ENCODE measurements around the gene ALPK3. TPM values are rescaled to one million over a fixed set of nuclear protein-coding genes. Genes with fewer than 3 reads are reported as not detected.

Gene ALPK3
- total and polyA plus RNA-seq, 7 experiments from 2014 or later: 0.02 to 0.30 (median 0.19) TPM; not detected in 1

GRCh38 chr15:84846269-84846668 is 29.1 kb downstream of the ALPK3 start:
- Histone ChIP-seq H3K27me3 (ENCODE audit: control insufficient read depth in 2 of 2, insufficient read depth in 2 of 2, low read length in 2 of 2) (no peaks in the 10 kb centered on the region), H3K27ac (ENCODE audit: low read depth, low read length) (no peak overlapping the region), H3K4me3 (ENCODE audit: low read length) (no peak overlapping the region), H3K9me3 (ENCODE audit: control insufficient read depth in 2 of 3, low read length in 3 of 3) (peaks cover 0 to 8% (median 0%) of the 10 kb centered on the region in 3 experiments), H3K4me1 (ENCODE audit: control insufficient read depth in 2 of 2, insufficient read depth in 2 of 2, low read length in 2 of 2) (no peaks in the 10 kb centered on the region), H3K36me3 (ENCODE audit: control insufficient read depth in 2 of 3, insufficient read depth in 3 of 3, low read length in 3 of 3) (no peaks in the 10 kb centered on the region)
- intact Hi-C loops (cut with micrococcal nuclease): loop anchor here in 1 of 2 donors (5.0 kb wide), 1 partner anchor 81 kb away; no protein-coding TSS in a partner anchor
- no peak for DNase-seq
- H3K4me1 Mint-ChIP-seq: peaks cover 0 to 2% (median 0%) of the 10 kb centered on the region in 7 donors
- ATAC-seq: no peak
- peaks cover 4 to 30% (median 13%) of the 10 kb centered on the region in 11 donors for H3K9me3 Mint-ChIP-seq
- peaks cover 0 to 4% (median 0%) of the 10 kb centered on the region in 5 donors for H3K27me3 Mint-ChIP-seq
- H3K4me3 Mint-ChIP-seq: no peak overlapping the region
- CTCF ChIA-PET: no interaction called here
- POLR2A ChIA-PET: no interaction called here
- peak overlapping the region in 1 of 9 donors; percentile 30 for H3K27ac Mint-ChIP-seq
- peaks cover 5 to 11% (median 7%) of the 10 kb centered on the region in 5 donors for H3K36me3 Mint-ChIP-seq

GRCh38 chr15:84847382-84847781 is 30.2 kb downstream of the ALPK3 start:
- Mint-ChIP-seq H3K36me3 (peaks cover 5 to 11% (median 7%) of the 10 kb centered on the region in 5 donors), H3K4me3 (no peak overlapping the region), H3K27me3 (no peaks in the 10 kb centered on the region), H3K27ac (no peak overlapping the region), H3K9me3 (peaks cover 4 to 30% (median 13%) of the 10 kb centered on the region in 11 donors), H3K4me1 (peaks cover 0 to 2% (median 0%) of the 10 kb centered on the region in 7 donors)
- no peak overlapping the region for H3K27ac ChIP-seq (ENCODE audit: low read depth, low read length)
- no peaks in the 10 kb centered on the region for H3K4me1 ChIP-seq (ENCODE audit: control insufficient read depth in 2 of 2, insufficient read depth in 2 of 2, low read length in 2 of 2)
- H3K4me3 ChIP-seq (ENCODE audit: low read length): no peak overlapping the region
- DNase-seq (no peak), ATAC-seq (no peak)
- H3K27me3 ChIP-seq (ENCODE audit: control insufficient read depth in 2 of 2, insufficient read depth in 2 of 2, low read length in 2 of 2): no peaks in the 10 kb centered on the region
- no peaks in the 10 kb centered on the region for H3K36me3 ChIP-seq (ENCODE audit: control insufficient read depth in 2 of 3, insufficient read depth in 3 of 3, low read length in 3 of 3)
- intact Hi-C loops (cut with micrococcal nuclease): loop anchor here in 1 of 2 donors (5.0 kb wide), 1 partner anchor 80 kb away; no protein-coding TSS in a partner anchor
- peaks cover 0 to 8% (median 0%) of the 10 kb centered on the region in 3 experiments for H3K9me3 ChIP-seq (ENCODE audit: control insufficient read depth in 2 of 3, low read length in 3 of 3)
- CTCF ChIA-PET: no interaction called here
- POLR2A ChIA-PET: no interaction called here

GRCh38 chr15:84852212-84852611 is 35.1 kb downstream of the ALPK3 start:
- H3K4me3 ChIP-seq (ENCODE audit: low read length): no peak overlapping the region
- H3K27ac ChIP-seq (ENCODE audit: low read depth, low read length): no peak overlapping the region
- no peaks in the 10 kb centered on the region for H3K27me3 ChIP-seq (ENCODE audit: control insufficient read depth in 2 of 2, insufficient read depth in 2 of 2, low read length in 2 of 2)
- no peak for DNase-seq
- intact Hi-C loops (cut with micrococcal nuclease): no loop called here
- ATAC-seq: no peak
- ChIA-PET CTCF (no interaction called here), POLR2A (no interaction called here)
- no peaks in the 10 kb centered on the region for H3K36me3 ChIP-seq (ENCODE audit: control insufficient read depth in 2 of 3, insufficient read depth in 3 of 3, low read length in 3 of 3)
- no peaks in the 10 kb centered on the region for H3K4me1 ChIP-seq (ENCODE audit: control insufficient read depth in 2 of 2, insufficient read depth in 2 of 2, low read length in 2 of 2)
- Mint-ChIP-seq H3K9me3 (peaks cover under 1 to 14% (median 6%) of the 10 kb centered on the region in 11 donors), H3K4me1 (peaks cover 0 to 2% (median 0%) of the 10 kb centered on the region in 7 donors), H3K36me3 (peaks cover under 1 to 4% (median under 1%) of the 10 kb centered on the region in 5 donors), H3K27me3 (no peaks in the 10 kb centered on the region), H3K27ac (no peak overlapping the region), H3K4me3 (no peak overlapping the region)
- H3K9me3 ChIP-seq (ENCODE audit: control insufficient read depth in 2 of 3, low read length in 3 of 3): peaks cover 0 to 2% (median 0%) of the 10 kb centered on the region in 3 experiments

GRCh38 chr15:84855136-84855535 is 38.0 kb downstream of the ALPK3 start:
- Histone ChIP-seq H3K4me3 (ENCODE audit: low read length) (no peak overlapping the region), H3K4me1 (ENCODE audit: control insufficient read depth in 2 of 2, insufficient read depth in 2 of 2, low read length in 2 of 2) (no peaks in the 10 kb centered on the region), H3K27me3 (ENCODE audit: control insufficient read depth in 2 of 2, insufficient read depth in 2 of 2, low read length in 2 of 2) (no peaks in the 10 kb centered on the region), H3K9me3 (ENCODE audit: control insufficient read depth in 2 of 3, low read length in 3 of 3) (no peaks in the 10 kb centered on the region), H3K27ac (ENCODE audit: low read depth, low read length) (no peak overlapping the region), H3K36me3 (ENCODE audit: control insufficient read depth in 2 of 3, insufficient read depth in 3 of 3, low read length in 3 of 3) (no peaks in the 10 kb centered on the region)
- DNase-seq (no peak), ATAC-seq (no peak)
- intact Hi-C loops (cut with micrococcal nuclease): no loop called here
- ChIA-PET POLR2A (no interaction called here), CTCF (no interaction called here)
- Mint-ChIP-seq H3K9me3 (peaks cover 0 to 1% (median 0%) of the 10 kb centered on the region in 11 donors), H3K4me3 (no peak overlapping the region), H3K4me1 (peaks cover 0 to 2% (median 0%) of the 10 kb centered on the region in 7 donors), H3K27ac (no peak overlapping the region), H3K27me3 (no peaks in the 10 kb centered on the region), H3K36me3 (no peaks in the 10 kb centered on the region)

- POLR2A ChIA-PET: no interaction called here
- peaks cover 0 to 2% (median 0%) of the 10 kb centered on the region in 7 donors for H3K4me1 Mint-ChIP-seq
- intact Hi-C loops (cut with micrococcal nuclease): no loop called here
Observed at GRCh38 chr15:84855765-84856164, 38.6 kb downstream of the ALPK3 start.

GRCh38 chr15:84856731-84857417 is 39.7 kb downstream of the ALPK3 start:
- ChIA-PET CTCF (interaction anchor here (0.9 kb wide), 1 partner anchor 97 kb away, joined by 3 read pairs; no protein-coding TSS in a partner anchor), POLR2A (no interaction called here)

More at GRCh38 chr15:84855765-84856164, 38.6 kb downstream of the ALPK3 start:
- Histone ChIP-seq H3K27ac (ENCODE audit: low read depth, low read length) (no peak overlapping the region), H3K27me3 (ENCODE audit: control insufficient read depth in 2 of 2, insufficient read depth in 2 of 2, low read length in 2 of 2) (no peaks in the 10 kb centered on the region), H3K9me3 (ENCODE audit: control insufficient read depth in 2 of 3, low read length in 3 of 3) (no peaks in the 10 kb centered on the region), H3K36me3 (ENCODE audit: control insufficient read depth in 2 of 3, insufficient read depth in 3 of 3, low read length in 3 of 3) (no peaks in the 10 kb centered on the region), H3K4me1 (ENCODE audit: control insufficient read depth in 2 of 2, insufficient read depth in 2 of 2, low read length in 2 of 2) (no peaks in the 10 kb centered on the region), H3K4me3 (ENCODE audit: low read length) (no peak overlapping the region)
- Mint-ChIP-seq H3K27ac (no peak overlapping the region), H3K9me3 (peaks cover 0 to 1% (median 0%) of the 10 kb centered on the region in 11 donors), H3K4me3 (no peak overlapping the region), H3K36me3 (no peaks in the 10 kb centered on the region), H3K27me3 (no peaks in the 10 kb centered on the region)
- no peak for ATAC-seq
- DNase-seq: no peak
- CTCF ChIA-PET: no interaction called here

More at GRCh38 chr15:84856731-84857417, 39.7 kb downstream of the ALPK3 start:
- no peaks in the 10 kb centered on the region for H3K9me3 ChIP-seq (ENCODE audit: control insufficient read depth in 2 of 3, low read length in 3 of 3)
- no peak for DNase-seq
- no peaks in the 10 kb centered on the region for H3K4me1 ChIP-seq (ENCODE audit: control insufficient read depth in 2 of 2, insufficient read depth in 2 of 2, low read length in 2 of 2)
- no peaks in the 10 kb centered on the region for H3K27me3 ChIP-seq (ENCODE audit: control insufficient read depth in 2 of 2, insufficient read depth in 2 of 2, low read length in 2 of 2)
- no peak overlapping the region for H3K27ac ChIP-seq (ENCODE audit: low read depth, low read length)
- H3K36me3 Mint-ChIP-seq: no peaks in the 10 kb centered on the region
- peaks cover 0 to 2% (median 0%) of the 10 kb centered on the region in 5 donors for H3K27me3 Mint-ChIP-seq
- H3K27ac Mint-ChIP-seq: no peak overlapping the region
- H3K36me3 ChIP-seq (ENCODE audit: control insufficient read depth in 2 of 3, insufficient read depth in 3 of 3, low read length in 3 of 3): no peaks in the 10 kb centered on the region
- H3K4me1 Mint-ChIP-seq: peaks cover 0 to 2% (median 0%) of the 10 kb centered on the region in 7 donors
- H3K4me3 Mint-ChIP-seq: no peak overlapping the region
- intact Hi-C loops (cut with micrococcal nuclease): no loop called here
- peaks cover 0 to 1% (median 0%) of the 10 kb centered on the region in 11 donors for H3K9me3 Mint-ChIP-seq
- no peak overlapping the region for H3K4me3 ChIP-seq (ENCODE audit: low read length)
- ATAC-seq: no peak
